OCI-M2 (cell line): ENCODE data around the gene IGSF21.

ENCODE experiments used
- DNase-seq: peaks from one replicate; lab custom pipeline; 2025; ENCODE audit not compliant: unreplicated experiment; lab: John Stamatoyannopoulos, UW

Gene IGSF21

DNA sequence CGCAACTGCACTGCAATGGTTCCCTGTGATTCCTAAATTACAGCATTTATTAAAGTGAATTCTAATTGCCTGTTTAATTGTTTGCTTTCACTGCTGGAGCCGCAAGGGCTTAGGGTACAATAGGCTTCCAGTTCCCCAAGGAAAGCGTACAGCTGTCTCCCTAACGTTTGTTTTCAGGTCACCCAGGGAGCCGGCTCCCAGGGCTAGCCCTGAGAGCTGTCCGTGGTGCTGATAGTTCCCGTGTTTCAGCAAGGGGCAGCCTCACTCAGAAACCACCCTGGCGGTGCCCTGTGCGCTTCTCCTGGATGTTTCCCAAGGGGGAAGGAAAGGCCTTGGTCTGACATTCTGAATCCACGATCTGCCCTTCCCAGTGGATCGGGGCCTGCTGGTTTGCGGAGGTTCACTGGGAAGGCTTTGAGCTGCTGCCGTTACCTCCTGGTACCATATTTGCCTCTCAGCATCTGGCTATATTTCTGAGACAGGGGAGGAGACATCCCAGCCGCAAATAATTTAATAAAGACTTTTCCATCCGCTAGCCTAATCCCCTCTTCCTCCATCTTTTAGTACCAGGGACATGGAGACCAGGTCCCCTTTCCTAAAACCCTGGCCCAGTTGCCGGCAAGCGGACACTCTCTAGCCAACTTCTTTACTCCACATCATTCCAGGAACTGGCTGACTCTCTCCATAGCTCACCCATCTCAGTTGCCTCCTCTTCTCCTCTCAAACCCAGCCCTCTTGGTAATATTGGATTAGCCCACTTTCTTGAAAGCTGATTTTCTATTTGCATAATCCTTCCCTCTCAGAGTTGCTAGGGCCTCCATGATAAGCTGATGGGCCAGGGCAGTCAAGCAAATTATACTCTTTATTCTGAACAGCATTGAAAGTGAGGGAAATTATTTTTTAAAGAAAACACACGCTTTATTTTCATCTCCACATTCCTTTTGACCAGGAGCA, 149.0 kb downstream of the IGSF21 start:
- DNase-seq = no peak

- no peak for DNase-seq
Measured at GRCh38 chr1:18257778-18258177, 150.2 kb downstream of the IGSF21 start.

- DNase-seq = no peak
Measured at GRCh38 chr1:18261891-18262290, 154.3 kb downstream of the IGSF21 start.

GRCh38 chr1:18262726-18263125, 155.1 kb downstream of the IGSF21 start:
- no peak for DNase-seq

- DNase-seq = no peak
Measured at GRCh38 chr1:18263547-18264120, 156.0 kb downstream of the IGSF21 start.

DNA sequence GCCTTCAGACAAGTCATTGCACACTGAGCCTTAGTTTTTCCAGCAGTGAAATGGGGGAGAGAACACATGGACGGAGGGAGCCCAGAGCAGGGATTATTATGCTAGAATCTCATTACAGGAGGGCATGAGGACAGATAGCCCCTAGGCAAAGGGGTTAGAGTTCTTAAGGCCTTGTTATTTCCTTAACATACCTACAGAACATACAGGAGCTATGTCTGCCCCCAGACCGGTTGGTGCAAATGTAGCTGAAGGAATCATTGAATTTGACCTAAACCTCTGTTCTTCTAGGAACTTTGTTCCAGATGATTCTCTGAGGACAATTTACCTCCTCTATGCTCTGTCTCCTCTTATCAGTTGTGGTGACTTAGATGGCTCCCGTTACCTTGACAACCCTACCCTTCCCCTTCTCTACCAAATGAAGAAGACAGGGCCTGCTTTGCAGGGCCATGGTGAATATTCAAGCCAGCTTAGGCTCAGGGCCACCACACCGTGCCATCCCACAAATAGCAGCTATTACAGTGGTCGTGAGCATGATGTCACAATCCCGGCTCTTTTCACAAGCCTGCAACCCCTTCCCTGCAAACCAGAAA, 156.9 kb downstream of the IGSF21 start:
- no peak for DNase-seq

GRCh38 chr1:18265641-18266040, 158.0 kb downstream of the IGSF21 start:
- no peak for DNase-seq

GRCh38 chr1:18266391-18266790, 158.8 kb downstream of the IGSF21 start:
- DNase-seq = no peak

- DNase-seq = no peak
Measured at GRCh38 chr1:18271336-18271735, 163.7 kb downstream of the IGSF21 start.

- no peak for DNase-seq
Measured at GRCh38 chr1:18278946-18279345, 171.3 kb downstream of the IGSF21 start.

DNA sequence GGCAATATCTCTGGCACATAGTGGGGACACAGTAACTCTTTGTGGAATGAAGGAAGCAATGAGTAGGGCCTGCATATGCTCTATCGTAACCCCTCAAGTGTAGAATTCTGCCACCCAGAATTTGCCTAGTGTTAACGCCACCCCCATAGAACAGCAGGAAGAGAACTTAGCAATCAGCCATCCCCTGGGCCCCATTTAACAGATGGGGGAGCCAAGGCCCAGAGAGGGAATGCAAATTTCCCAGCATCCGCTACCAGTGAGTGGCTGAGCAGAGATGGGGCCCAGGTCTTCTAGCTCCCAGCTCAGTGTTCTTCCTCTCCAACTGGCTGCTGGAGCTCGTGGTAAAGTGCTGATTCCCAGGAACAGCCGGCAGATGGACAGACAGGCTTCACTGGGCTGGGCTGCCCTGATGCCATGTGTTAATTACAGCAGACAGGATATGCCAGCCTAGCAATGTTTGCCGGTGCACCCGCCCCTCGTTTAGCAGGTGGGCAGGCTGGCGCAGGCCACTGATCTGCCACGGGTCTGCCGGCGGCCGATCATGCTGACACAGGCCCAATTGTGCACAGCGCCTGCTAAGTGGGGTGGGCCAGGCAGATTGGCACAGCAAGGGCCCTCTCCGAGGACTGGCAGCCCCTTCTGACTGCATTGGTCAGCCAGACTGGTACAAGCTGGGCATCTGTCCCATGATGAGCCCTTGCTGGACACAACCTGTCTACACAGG, 171.9 kb downstream of the IGSF21 start:
- DNase-seq = no peak

GRCh38 chr1:18280956-18281355, 173.4 kb downstream of the IGSF21 start:
- no peak for DNase-seq

DNA sequence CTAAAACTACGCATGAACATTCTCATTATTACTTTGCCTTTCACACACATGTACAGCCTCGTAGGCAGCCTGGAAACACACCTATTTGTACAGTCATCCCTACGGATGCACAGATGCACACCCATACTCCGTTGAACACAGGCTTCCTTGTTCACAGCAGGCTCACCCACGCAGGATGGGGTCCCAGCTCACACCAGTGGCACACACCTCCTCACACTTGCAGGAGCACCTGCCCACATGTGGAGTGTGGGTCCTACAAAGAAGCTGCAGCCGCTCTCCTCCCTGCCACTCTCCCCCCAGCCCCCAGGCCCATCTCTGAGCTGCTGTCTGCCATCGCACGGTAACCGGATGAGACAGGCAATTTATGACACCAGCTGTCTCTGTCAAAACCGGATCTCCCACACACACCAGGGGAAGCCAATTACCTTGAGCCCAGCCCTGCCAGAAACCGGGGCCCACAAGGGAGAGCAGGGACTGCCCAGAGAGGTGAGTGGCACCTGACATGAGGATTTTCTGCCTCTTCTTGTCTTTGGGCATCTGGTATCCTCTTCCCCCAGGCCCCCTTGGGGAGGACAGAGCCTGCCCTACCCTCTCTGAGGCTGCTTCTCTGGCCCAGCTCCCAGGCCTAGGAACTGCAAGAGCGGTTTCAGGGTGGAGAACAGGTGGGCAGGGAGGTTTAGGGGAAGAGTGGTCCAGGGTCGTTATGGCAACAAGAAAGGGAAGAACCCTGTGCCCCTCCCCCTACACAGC, 175.4 kb downstream of the IGSF21 start:
- DNase-seq = no peak

DNA sequence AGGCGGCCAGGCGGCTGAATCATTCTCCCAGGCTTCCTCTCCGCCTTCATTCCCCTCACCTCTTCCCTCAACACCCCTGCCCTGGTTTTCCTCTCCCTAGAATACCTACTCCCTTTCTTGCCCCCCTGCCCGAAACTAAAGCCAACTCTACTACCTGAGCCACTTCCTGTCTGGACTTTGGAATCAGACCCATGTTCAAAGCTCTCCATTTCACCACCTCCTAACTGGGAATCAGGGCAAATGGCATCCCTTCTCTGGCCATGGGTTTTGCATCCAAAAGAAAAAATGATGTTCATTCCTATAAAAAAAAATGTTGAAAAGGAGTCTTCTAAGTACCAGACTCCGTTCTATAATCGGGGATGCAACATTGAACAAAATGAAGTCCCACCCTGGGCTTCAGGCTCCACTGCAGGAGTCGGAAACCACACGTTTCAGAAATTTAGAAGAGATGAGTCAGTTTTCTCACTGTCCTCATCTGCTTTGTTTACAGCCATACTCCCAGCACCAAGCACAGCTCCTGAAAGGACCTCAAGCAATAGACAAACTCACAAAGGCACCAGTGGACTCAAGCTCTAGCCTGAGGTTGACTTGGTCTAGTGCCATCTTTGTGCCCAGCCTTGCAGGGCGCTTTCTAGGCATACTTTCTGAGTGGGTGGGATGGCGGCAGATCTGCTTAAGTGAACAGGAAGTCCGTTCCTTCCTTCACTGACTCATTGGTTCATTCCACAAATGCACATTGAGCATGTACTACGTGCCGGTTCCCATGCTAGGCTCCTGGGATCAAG, 176.2 kb downstream of the IGSF21 start:
- no peak for DNase-seq

DNA sequence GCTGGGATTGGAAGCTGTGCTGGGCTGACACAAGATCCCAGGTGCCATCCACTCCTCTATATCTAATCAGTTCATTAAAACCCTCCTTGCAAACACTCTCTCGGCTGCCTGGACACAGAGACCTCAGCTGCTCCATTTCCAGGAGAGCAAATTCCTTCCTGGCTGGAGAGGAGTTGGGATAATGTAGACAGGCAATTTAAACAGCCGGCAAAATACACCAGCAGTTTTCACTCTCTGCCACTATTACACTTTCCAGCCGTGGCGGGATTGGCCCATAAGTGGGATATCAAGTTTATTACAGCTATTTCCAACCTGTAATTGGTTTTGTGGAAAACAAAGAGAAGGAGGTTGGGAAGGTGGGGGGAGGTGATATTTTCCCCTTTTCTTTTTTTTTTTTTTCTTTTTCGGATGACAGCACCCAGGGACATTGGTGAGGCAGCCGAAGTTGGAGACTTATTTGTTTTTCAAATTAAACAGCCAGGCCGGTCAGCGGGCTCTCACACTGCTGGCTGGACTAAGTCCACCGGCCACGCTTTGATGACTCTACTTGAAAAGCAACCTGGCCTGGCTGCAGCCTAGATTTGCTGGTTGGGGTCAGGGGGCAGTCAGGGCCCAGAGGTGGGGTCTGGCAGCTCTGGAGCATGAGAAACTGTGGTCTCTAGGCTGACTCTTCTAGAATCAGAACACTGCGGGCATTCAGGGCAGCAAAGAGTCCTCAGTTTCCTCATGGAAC, 177.4 kb downstream of the IGSF21 start:
- DNase-seq = no peak

- DNase-seq = no peak
Measured at GRCh38 chr1:18285538-18285924, 177.9 kb downstream of the IGSF21 start.

GRCh38 chr1:18288722-18289121, 181.1 kb downstream of the IGSF21 start:
- DNase-seq = no peak

DNA sequence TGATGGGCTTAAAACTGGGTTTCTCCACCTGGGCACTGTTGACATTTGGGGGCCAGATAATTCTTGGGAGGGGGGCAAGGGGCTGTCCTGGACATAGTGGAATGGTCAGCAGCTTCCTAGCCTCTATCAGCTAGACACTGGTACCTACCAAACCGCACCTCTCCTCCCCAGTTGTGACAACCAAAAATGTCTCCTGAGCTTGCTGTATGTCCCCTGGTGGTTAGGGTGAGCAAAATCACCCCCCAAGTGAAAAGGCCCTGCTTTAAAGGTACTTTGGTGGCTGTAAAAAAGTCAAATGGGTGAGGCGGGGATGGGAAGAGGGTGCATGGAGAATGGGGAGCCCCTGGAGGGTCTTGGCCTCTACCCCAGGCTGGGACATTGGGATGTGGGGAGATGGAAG, 182.0 kb downstream of the IGSF21 start:
- no peak for DNase-seq

GRCh38 chr1:18290740-18291412, 183.3 kb downstream of the IGSF21 start:
- DNase-seq = no peak
